ENCODE measurements around the gene CLMN.

GRCh38 chr14:95290871-95291431, 28.8 kb downstream of the CLMN start:
- no peak for TF ChIP-seq POLR2AphosphoS5 (IDR thresholded peaks at IDR 0.05; ENCODE audit: low read depth)
- TF ChIP-seq CTCF (IDR thresholded peaks at IDR 0.05; ENCODE audit: insufficient read depth, low read length) = no peak
